Activated B cell treated with CpG ODN at 0.5 μM for 24 hours (primary cell): ENCODE results near the gene RNPS1. TPM values are rescaled to one million over a fixed set of nuclear protein-coding genes. Genes with fewer than 3 reads are reported as not detected.
A peak's percentile ranks its signal among the peaks of the same experiment; 100 is the strongest.

Source experiments
- ATAC-seq: fragments of 200-7000 bp; cut with Tn5 transposase; one replicate; pipeline ENCODE4 v1.10.0; 2021; ENCODE audit warnings: low read depth, mild to moderate bottlenecking, moderate library complexity
- CTCF ChIA-PET: fragments of 350-600 bp; sonication (Branson Sonifier 250); formaldehyde crosslinking; loops from one replicate; lab custom pipeline; 2021; ENCODE audit warnings: antibody characterized with exemption; lab: Charles Lee
- POLR2A ChIA-PET: fragments of 350-600 bp; sonication (Branson Sonifier 250); formaldehyde crosslinking; loops from one replicate; lab custom pipeline; 2021; ENCODE audit warnings: antibody characterized with exemption; lab: Charles Lee
- DNase-seq: peaks from one replicate; pipeline ENCODE4 v3.0.0; 2022
- H3K27ac Mint-ChIP-seq: one replicate; pipeline ENCODE4 v1.8.0; 2020; ENCODE audit warnings: mixed read lengths
- H3K27me3 Mint-ChIP-seq: one replicate; pipeline ENCODE4 v1.8.0; 2021; ENCODE audit warnings: mixed read lengths
- H3K36me3 Mint-ChIP-seq: one replicate; pipeline ENCODE4 v1.8.0; 2021; ENCODE audit warnings: low read depth, mixed read lengths
- H3K4me1 Mint-ChIP-seq: one replicate; pipeline ENCODE4 v1.8.0; 2021; ENCODE audit warnings: mixed read lengths
- H3K4me3 Mint-ChIP-seq: one replicate; pipeline ENCODE4 v1.8.0; 2020; ENCODE audit warnings: mild to moderate bottlenecking, mixed read lengths
- H3K9me3 Mint-ChIP-seq: one replicate; pipeline ENCODE4 v1.8.0; 2020; ENCODE audit warnings: mixed read lengths
- intact Hi-C: fragments of 100-400 bp; cut with micrococcal nuclease; formaldehyde crosslinking; loops from one replicate; pipeline ENCODE4 v1.15.1; 2024
- total RNA-seq: library from RNA; stranded (reverse); gene quantifications from 2 replicates; pipeline ENCODE4 v1.2.3, GENCODE V29; 2022
- TF ChIP-seq, protein P1 (sequence below): fragments of 200-600 bp; IDR thresholded peaks from one replicate; pipeline ENCODE4 v1.8.0; 2022; ENCODE audit warnings: antibody characterized with exemption, mild to moderate bottlenecking

Gene RNPS1
- total RNA-seq, 1 donor from 2014 or later, result 232 TPM

DNA sequence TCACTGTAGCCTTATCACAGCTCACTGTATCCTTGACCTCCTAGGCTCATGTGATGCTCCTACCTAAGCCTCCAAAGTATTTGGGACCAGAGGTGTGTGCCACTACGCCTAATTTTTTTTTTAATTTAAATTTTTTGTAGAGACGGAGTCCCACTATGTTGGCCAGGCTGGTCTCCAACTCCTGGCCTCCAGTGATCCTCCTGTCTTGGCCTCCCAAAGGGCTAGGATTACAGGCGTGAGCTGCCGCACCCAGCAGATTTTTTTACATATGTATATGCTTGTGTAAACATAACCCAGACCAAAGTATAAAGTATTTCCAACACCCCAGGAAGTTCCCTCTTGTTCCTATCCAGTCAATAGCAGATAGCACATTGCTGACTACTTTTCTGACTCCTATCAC is 51.6 kb downstream of the RNPS1 start:
- Mint-ChIP-seq H3K36me3 (no peaks in the 10 kb centered on the region), H3K9me3 (no peaks in the 10 kb centered on the region), H3K27ac (no peak overlapping the region), H3K27me3 (no peaks in the 10 kb centered on the region), H3K4me3 (no peak overlapping the region), H3K4me1 (peaks cover 14% of the 10 kb centered on the region)
- intact Hi-C loops, result no loop called here
- DNase-seq, result no peak
- CTCF ChIA-PET, result no interaction called here
- no peak for ATAC-seq
- TF ChIP-seq, protein P1, sequence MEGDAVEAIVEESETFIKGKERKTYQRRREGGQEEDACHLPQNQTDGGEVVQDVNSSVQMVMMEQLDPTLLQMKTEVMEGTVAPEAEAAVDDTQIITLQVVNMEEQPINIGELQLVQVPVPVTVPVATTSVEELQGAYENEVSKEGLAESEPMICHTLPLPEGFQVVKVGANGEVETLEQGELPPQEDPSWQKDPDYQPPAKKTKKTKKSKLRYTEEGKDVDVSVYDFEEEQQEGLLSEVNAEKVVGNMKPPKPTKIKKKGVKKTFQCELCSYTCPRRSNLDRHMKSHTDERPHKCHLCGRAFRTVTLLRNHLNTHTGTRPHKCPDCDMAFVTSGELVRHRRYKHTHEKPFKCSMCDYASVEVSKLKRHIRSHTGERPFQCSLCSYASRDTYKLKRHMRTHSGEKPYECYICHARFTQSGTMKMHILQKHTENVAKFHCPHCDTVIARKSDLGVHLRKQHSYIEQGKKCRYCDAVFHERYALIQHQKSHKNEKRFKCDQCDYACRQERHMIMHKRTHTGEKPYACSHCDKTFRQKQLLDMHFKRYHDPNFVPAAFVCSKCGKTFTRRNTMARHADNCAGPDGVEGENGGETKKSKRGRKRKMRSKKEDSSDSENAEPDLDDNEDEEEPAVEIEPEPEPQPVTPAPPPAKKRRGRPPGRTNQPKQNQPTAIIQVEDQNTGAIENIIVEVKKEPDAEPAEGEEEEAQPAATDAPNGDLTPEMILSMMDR, result no peak
- POLR2A ChIA-PET, result interaction anchor here (1.4 to 3.4 kb wide), 3 partner anchors 11 to 61 kb away, joined by 7 to 38 read pairs (median 11); partner anchors contain the start of genes ECI1, MLST8 and TRAF7

DNA sequence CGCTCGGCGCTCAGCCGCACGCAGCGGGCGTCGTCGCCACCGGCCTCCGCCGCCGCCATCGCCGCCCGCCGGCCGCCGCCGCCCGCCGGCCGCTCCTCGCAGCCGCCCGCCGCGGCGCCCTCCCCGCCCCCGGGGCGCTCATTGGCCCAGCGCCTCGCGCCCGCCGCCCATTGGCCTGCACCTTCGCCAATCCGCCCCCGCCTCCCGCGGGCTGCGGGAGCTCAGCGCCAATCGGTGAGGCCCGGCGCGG is 53.3 kb downstream of the RNPS1 start, which contains the start of gene PGP:
TSS of gene PGP (minus strand) at position 122 of the 250 bp plus-strand sequence. CDS start at position 59, 63 bp downstream.
- H3K9me3 Mint-ChIP-seq, result no peaks in the 10 kb centered on the region
- DNase-seq (no peak), ATAC-seq (peak; percentile 95)
- H3K4me1 Mint-ChIP-seq, result peaks cover 14% of the 10 kb centered on the region
- CTCF ChIA-PET, result interaction anchor here (1.0 kb wide), 2 partner anchors 20 to 37 kb away, joined by 3 to 4 read pairs; partner anchors contain the start of gene ECI1
- H3K27ac Mint-ChIP-seq, result peak within 1 kb of the TSS; percentile 87
- POLR2A ChIA-PET, result interaction anchor here (0.5 to 3.4 kb wide), 10 partner anchors 10 to 1832 kb away, joined by 3 to 38 read pairs (median 4); partner anchors contain the start of genes ECI1, MLST8, RPS2 and SYNGR3
- intact Hi-C loops, result no loop called here
- peaks cover 3% of the 10 kb centered on the region for H3K36me3 Mint-ChIP-seq
- no peaks in the 10 kb centered on the region for H3K27me3 Mint-ChIP-seq
- TF ChIP-seq, protein P1, result no peak
- H3K4me3 Mint-ChIP-seq, result peak within 1 kb of the TSS; percentile 87

DNA sequence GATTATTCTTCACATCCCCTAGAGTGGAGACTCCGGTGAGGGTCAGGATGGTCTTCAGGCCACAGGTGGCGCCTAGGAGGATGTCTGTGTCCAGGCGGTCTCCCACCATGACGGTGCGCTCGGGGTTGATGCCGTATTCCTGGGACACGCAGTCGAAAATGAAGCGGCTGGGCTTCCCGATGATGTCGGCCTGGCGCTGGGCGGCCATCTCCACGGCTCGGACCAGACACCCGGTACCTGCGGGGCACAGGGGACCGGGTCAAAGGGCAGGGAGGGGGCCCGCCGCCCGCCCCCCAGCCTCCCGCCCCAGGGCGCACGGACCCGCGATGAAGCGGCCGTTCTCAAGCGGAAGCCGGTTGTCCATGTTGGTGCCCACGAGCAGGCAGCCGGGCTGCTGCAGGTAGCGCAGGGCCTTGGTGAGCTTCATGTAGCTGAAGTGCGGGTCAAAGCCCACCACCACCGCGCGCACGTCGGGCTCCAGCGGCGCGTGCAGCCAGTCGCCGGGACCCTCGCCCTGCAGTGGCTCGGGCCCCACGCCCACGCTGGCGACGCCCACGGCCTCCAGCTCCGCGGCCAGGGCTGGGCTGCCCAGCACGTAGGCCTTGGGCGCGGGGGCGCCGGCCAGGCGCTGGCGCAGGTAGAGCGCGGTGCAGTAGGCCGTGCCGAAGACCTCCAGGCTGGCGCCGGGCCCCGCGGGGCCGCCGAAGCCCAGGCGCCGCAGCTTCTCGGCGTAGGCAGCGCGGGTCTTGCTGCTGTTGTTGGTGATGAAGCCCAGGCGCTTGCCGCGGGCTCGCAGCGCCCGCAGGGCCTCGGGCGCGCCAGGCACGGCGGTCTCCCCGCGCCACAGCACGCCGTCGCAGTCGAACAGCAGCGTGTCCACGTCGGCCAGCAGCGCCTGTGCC is 53.9 kb downstream of the RNPS1 start:
- ChIA-PET POLR2A (interaction anchor here (0.5 to 3.4 kb wide), 11 partner anchors 9 to 1832 kb away, joined by 3 to 38 read pairs (median 4); partner anchors contain the start of genes ECI1, MLST8, RPS2 and SYNGR3), CTCF (interaction anchor here (1.0 kb wide), 2 partner anchors 20 to 38 kb away, joined by 3 to 4 read pairs; partner anchors contain the start of gene ECI1)
- ATAC-seq (no peak), DNase-seq (no peak)
- Mint-ChIP-seq H3K4me3 (peak overlapping the region; percentile 69), H3K27me3 (no peaks in the 10 kb centered on the region), H3K27ac (no peak overlapping the region), H3K4me1 (peaks cover 14% of the 10 kb centered on the region), H3K9me3 (no peaks in the 10 kb centered on the region), H3K36me3 (peaks cover 5% of the 10 kb centered on the region)
- TF ChIP-seq, protein P1, result no peak
- intact Hi-C loops, result no loop called here

DNA sequence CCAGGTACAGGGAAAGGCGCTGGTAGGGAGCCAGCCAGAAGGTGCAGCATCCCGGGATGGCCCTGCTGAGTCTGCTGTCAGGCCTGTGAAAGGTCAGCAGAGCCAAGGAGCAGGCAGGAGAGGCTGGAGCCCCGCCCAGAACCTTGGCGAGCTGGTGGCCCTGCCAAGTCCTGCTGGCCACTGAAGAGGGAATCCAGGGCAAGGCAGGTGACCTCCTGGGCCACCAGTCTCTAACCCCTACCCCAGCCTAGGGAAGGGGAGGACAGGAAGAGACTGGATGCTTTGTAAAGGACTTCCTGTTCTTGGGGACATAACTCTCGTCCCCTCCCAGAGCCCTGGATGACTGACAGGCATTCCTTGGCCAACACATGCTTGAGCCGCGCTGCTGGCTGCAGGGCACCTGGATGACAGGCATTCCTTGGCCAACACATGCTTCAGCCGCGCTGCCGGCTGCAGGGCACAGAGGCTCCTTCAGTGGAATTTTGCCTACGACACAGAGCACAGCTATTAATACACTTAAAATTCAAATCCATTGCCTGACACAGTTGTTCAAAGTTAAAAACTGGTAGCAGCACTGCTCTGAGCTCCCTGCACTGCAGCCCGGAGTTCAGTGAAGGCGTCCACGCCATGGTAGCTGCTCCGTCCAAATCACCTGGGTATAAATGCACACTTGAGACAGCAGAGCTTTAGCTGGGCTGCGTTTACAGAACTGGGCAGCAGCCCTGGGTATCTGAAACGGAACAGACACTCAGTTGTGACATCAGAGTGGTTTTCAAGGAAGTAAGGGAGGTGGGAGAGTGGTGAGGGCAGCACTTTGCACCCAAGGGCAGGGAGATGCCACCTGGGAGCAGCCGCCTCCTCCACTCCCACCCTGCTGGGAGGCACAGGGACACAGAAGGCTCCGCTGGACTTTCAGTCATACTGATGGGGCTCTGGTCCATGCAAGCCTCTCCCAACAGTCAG is 55.3 kb downstream of the RNPS1 start:
- no peak for DNase-seq
- no peaks in the 10 kb centered on the region for H3K27me3 Mint-ChIP-seq
- no peak overlapping the region for H3K27ac Mint-ChIP-seq
- intact Hi-C loops, result no loop called here
- H3K4me3 Mint-ChIP-seq, result peak overlapping the region; percentile 69
- H3K9me3 Mint-ChIP-seq, result no peaks in the 10 kb centered on the region
- ATAC-seq, result no peak
- POLR2A ChIA-PET, result no interaction called here
- CTCF ChIA-PET, result no interaction called here
- H3K4me1 Mint-ChIP-seq, result peaks cover 16% of the 10 kb centered on the region
- peaks cover 16% of the 10 kb centered on the region for H3K36me3 Mint-ChIP-seq
- TF ChIP-seq, protein P1, result no peak
